Tongue (tissue), 1 donor: ENCODE data around the gene SIX4. TPM values are rescaled to one million over a fixed set of nuclear protein-coding genes. Genes with fewer than 3 reads are reported as not detected.

Source experiments
- total RNA-seq: library from RNA; depleted of rRNA; stranded (reverse); fragments of >200 nt; gene quantifications from one replicate; pipeline ENCODE4 v1.2.3, GENCODE V29; 2014

The SIX4 gene
- total RNA-seq, 1 donor from 2014 or later = 30.6 TPM

Other genes with a start within 250 kb of the SIX4 start
- 1.6 TPM for gene C14orf39, start 238.3 kb downstream of the SIX4 start, total RNA-seq
- gene SIX6, start 215.2 kb downstream of the SIX4 start, total RNA-seq = not detected
- 42.4 TPM for gene SIX1, start 74.9 kb downstream of the SIX4 start, total RNA-seq
- gene MNAT1, start 10.4 kb upstream of the SIX4 start, total RNA-seq = 90.4 TPM